ENCODE results near the gene RNF220.

The RNF220 gene

GRCh38 chr1:44507490-44508396 lies 102.7 kb downstream of the RNF220 start:
- DNase-seq = no peak
- Mint-ChIP-seq H3K36me3 (ENCODE audit: low read depth) (no peaks in the 10 kb centered on the region), H3K4me3 (no peak overlapping the region)

GRCh38 chr1:44508397-44508745 lies 103.3 kb downstream of the RNF220 start:
- Mint-ChIP-seq H3K36me3 (ENCODE audit: low read depth) (no peaks in the 10 kb centered on the region), H3K27me3 (peaks cover 24% of the 10 kb centered on the region), H3K4me1 (ENCODE audit: low read depth) (peaks cover 11% of the 10 kb centered on the region), H3K9me3 (no peaks in the 10 kb centered on the region), H3K4me3 (no peak overlapping the region), H3K27ac (no peak overlapping the region)
- DNase-seq = no peak

More at GRCh38 chr1:44507490-44508396, 102.7 kb downstream of the RNF220 start:
- H3K9me3 Mint-ChIP-seq = no peaks in the 10 kb centered on the region
- H3K27me3 Mint-ChIP-seq = peaks cover 24% of the 10 kb centered on the region
- H3K4me1 Mint-ChIP-seq (ENCODE audit: low read depth) = peaks cover 11% of the 10 kb centered on the region
- H3K27ac Mint-ChIP-seq = no peak overlapping the region

GRCh38 chr1:44511363-44511762 lies 106.3 kb downstream of the RNF220 start:
- Mint-ChIP-seq H3K9me3 (no peaks in the 10 kb centered on the region), H3K27me3 (peaks cover 39% of the 10 kb centered on the region), H3K36me3 (ENCODE audit: low read depth) (no peaks in the 10 kb centered on the region), H3K4me1 (ENCODE audit: low read depth) (peaks cover 11% of the 10 kb centered on the region), H3K27ac (no peak overlapping the region), H3K4me3 (no peak overlapping the region)
- DNase-seq = no peak

DNA sequence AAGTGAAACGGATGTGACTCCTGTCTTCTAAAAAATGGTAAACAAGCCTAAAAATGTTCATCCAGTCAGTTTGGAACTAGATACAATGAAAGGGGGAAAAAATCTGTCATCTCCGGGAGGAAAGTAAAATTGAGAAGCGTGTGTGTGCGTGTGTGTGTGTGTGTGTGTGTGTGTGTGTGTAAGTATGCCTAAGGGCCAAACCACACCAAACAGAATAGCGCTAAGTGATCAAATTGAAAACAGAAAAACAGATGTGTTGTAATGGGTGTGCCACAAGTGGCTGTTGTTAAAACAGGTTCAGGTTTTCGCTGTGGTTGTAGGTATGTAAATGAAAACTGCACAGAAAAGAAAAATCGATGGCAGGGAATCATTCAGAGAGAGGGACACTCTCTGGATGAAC lies 106.7 kb downstream of the RNF220 start:
- peaks cover 40% of the 10 kb centered on the region for H3K27me3 Mint-ChIP-seq
- no peak overlapping the region for H3K27ac Mint-ChIP-seq
- H3K4me1 Mint-ChIP-seq (ENCODE audit: low read depth) = peaks cover 11% of the 10 kb centered on the region
- H3K9me3 Mint-ChIP-seq = no peaks in the 10 kb centered on the region
- H3K36me3 Mint-ChIP-seq (ENCODE audit: low read depth) = no peaks in the 10 kb centered on the region
- H3K4me3 Mint-ChIP-seq = no peak overlapping the region
- no peak for DNase-seq

GRCh38 chr1:44512313-44512885 lies 107.3 kb downstream of the RNF220 start:
- peaks cover 40% of the 10 kb centered on the region for H3K27me3 Mint-ChIP-seq
- DNase-seq = no peak
- no peak overlapping the region for H3K27ac Mint-ChIP-seq
- H3K36me3 Mint-ChIP-seq (ENCODE audit: low read depth) = no peaks in the 10 kb centered on the region
- H3K4me3 Mint-ChIP-seq = no peak overlapping the region
- H3K4me1 Mint-ChIP-seq (ENCODE audit: low read depth) = peaks cover 11% of the 10 kb centered on the region
- no peaks in the 10 kb centered on the region for H3K9me3 Mint-ChIP-seq

GRCh38 chr1:44513111-44513510 lies 108.1 kb downstream of the RNF220 start:
- H3K27me3 Mint-ChIP-seq = peaks cover 40% of the 10 kb centered on the region
- H3K9me3 Mint-ChIP-seq = no peaks in the 10 kb centered on the region
- peaks cover 11% of the 10 kb centered on the region for H3K4me1 Mint-ChIP-seq (ENCODE audit: low read depth)
- DNase-seq = no peak
- no peak overlapping the region for H3K27ac Mint-ChIP-seq
- no peaks in the 10 kb centered on the region for H3K36me3 Mint-ChIP-seq (ENCODE audit: low read depth)
- H3K4me3 Mint-ChIP-seq = no peak overlapping the region

DNA sequence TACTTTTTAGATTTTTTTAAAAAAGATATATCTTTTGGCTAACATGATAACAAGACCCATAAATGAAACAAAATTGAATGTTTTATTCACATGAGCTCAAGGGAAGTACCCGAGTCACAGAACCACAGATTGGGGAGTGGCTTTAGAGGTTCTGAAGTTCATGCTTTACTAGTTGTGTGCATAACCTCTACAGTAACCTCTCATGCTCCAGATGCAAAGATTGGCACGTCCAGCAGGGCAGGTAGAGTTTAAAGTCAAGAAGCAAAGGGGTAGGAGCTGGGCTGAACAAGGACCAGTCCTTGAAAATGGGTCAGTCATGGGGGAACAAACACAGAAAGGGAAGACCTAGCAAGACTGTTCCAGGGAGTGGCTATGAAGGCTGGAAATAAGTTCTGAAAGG lies 109.6 kb downstream of the RNF220 start:
- Mint-ChIP-seq H3K36me3 (ENCODE audit: low read depth) (no peaks in the 10 kb centered on the region), H3K27me3 (peaks cover 33% of the 10 kb centered on the region), H3K4me3 (no peak overlapping the region), H3K27ac (no peak overlapping the region), H3K4me1 (ENCODE audit: low read depth) (peaks cover 14% of the 10 kb centered on the region), H3K9me3 (no peaks in the 10 kb centered on the region)
- no peak for DNase-seq

GRCh38 chr1:44515416-44515815 lies 110.4 kb downstream of the RNF220 start:
- no peak overlapping the region for H3K4me3 Mint-ChIP-seq
- peaks cover 14% of the 10 kb centered on the region for H3K4me1 Mint-ChIP-seq (ENCODE audit: low read depth)
- DNase-seq = no peak
- no peaks in the 10 kb centered on the region for H3K9me3 Mint-ChIP-seq
- H3K27ac Mint-ChIP-seq = no peak overlapping the region
- H3K36me3 Mint-ChIP-seq (ENCODE audit: low read depth) = no peaks in the 10 kb centered on the region
- H3K27me3 Mint-ChIP-seq = peaks cover 33% of the 10 kb centered on the region

GRCh38 chr1:44519035-44519676 lies 114.1 kb downstream of the RNF220 start:
- no peak overlapping the region for H3K4me3 Mint-ChIP-seq
- H3K27ac Mint-ChIP-seq = no peak overlapping the region
- H3K36me3 Mint-ChIP-seq (ENCODE audit: low read depth) = no peaks in the 10 kb centered on the region
- H3K9me3 Mint-ChIP-seq = no peaks in the 10 kb centered on the region
- DNase-seq = no peak
- peaks cover 19% of the 10 kb centered on the region for H3K27me3 Mint-ChIP-seq
- peaks cover 3% of the 10 kb centered on the region for H3K4me1 Mint-ChIP-seq (ENCODE audit: low read depth)

- H3K36me3 Mint-ChIP-seq (ENCODE audit: low read depth) = no peaks in the 10 kb centered on the region
- DNase-seq = no peak
- H3K27me3 Mint-ChIP-seq = peaks cover 10% of the 10 kb centered on the region
- no peak overlapping the region for H3K27ac Mint-ChIP-seq
- no peaks in the 10 kb centered on the region for H3K9me3 Mint-ChIP-seq
- no peak overlapping the region for H3K4me3 Mint-ChIP-seq
- peaks cover 3% of the 10 kb centered on the region for H3K4me1 Mint-ChIP-seq (ENCODE audit: low read depth)
Measured at GRCh38 chr1:44521378-44522080, 116.5 kb downstream of the RNF220 start.

- Mint-ChIP-seq H3K4me3 (no peak overlapping the region), H3K4me1 (ENCODE audit: low read depth) (peaks cover 3% of the 10 kb centered on the region), H3K27ac (no peak overlapping the region), H3K36me3 (ENCODE audit: low read depth) (no peaks in the 10 kb centered on the region), H3K27me3 (peaks cover 3% of the 10 kb centered on the region), H3K9me3 (no peaks in the 10 kb centered on the region)
- DNase-seq = no peak
Measured at GRCh38 chr1:44523593-44524591, 118.8 kb downstream of the RNF220 start.

DNA sequence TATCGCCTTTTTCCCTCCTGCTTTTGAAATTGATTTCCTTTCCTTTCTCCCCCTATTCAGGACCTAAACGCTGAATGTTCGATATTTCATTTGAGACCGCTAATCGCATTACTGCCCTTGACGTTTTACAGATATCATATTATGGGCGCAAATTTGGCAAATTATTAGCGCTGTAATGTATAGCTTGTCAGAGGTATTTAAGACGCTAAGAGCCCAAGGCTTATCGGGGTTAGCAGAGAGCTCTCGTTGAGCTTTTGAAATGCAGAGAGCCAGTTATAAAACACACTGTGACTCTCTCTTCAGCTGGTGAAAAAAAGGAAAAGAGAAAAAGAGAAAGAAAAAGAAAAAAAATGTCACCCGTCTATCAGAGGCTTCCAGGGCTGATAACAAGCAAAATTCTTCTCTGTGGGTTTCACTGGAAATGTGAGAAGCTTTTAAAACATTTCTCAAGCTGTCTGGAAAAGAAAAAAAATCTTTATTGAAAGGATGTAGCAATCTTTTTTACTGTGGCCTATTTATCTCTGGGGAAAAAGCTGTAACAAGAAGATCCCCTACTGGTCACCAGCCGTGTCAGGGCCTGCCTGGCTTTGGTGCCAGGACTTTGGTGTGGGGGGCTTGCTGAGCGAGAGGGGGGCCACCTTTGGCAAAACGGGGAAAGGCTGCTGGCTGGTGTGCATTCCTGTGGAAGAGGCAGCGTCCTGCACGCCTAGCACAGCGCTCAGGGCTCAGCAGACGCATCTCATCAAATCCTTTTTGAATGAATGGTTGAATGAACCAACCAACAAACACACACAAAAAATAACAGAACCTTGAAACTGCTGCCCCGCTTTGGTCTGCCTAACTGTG lies 119.8 kb downstream of the RNF220 start:
- no peaks in the 10 kb centered on the region for H3K9me3 Mint-ChIP-seq
- no peak overlapping the region for H3K27ac Mint-ChIP-seq
- no peak overlapping the region for H3K4me3 Mint-ChIP-seq
- no peaks in the 10 kb centered on the region for H3K27me3 Mint-ChIP-seq
- no peak for DNase-seq
- no peaks in the 10 kb centered on the region for H3K4me1 Mint-ChIP-seq (ENCODE audit: low read depth)
- no peaks in the 10 kb centered on the region for H3K36me3 Mint-ChIP-seq (ENCODE audit: low read depth)
